Neuronal stem cell (in vitro differentiated cells): ENCODE measurements around the gene FTSJ1.
A peak's percentile ranks its signal among the peaks of the same experiment; 100 is the strongest.

Experiments used
- DNase-seq: peaks from one replicate; pipeline ENCODE4 v3.0.0-alpha.2; 2013; ENCODE audit warnings: low spot score
- H2AFZ ChIP-seq: one replicate; pipeline ENCODE4 v1.6.1; 2013; ENCODE audit warnings: mild to moderate bottlenecking, low read length, inconsistent platforms
- H2AK5ac ChIP-seq: 2 replicates; pipeline ENCODE4 v1.6.1; 2013; ENCODE audit warnings: low read depth, mild to moderate bottlenecking, inconsistent platforms, low read length, moderate library complexity, mixed read lengths
- H2BK120ac ChIP-seq: 2 replicates; pipeline ENCODE4 v1.6.1; 2013; ENCODE audit warnings: low read depth, mild to moderate bottlenecking, inconsistent platforms, low read length, moderate library complexity, mixed read lengths
- H2BK12ac ChIP-seq: one replicate; pipeline ENCODE4 v1.6.1; 2013; ENCODE audit warnings: low read length, inconsistent platforms
- H2BK15ac ChIP-seq: 2 replicates; pipeline ENCODE4 v1.6.1; 2013; ENCODE audit warnings: mild to moderate bottlenecking, low read length, inconsistent platforms, mixed read lengths
- H2BK5ac ChIP-seq: one replicate; pipeline ENCODE4 v1.6.1; 2013; ENCODE audit warnings: inconsistent platforms, mild to moderate bottlenecking, low read length, moderate library complexity
- H3K14ac ChIP-seq: one replicate; pipeline ENCODE4 v1.6.1; 2013; ENCODE audit warnings: low read length, inconsistent platforms
- H3K18ac ChIP-seq: 2 replicates; pipeline ENCODE4 v1.6.1; 2013; ENCODE audit warnings: low read length, inconsistent platforms
- H3K23ac ChIP-seq: 2 replicates; pipeline ENCODE4 v1.6.1; 2013; ENCODE audit warnings: low read depth, mild to moderate bottlenecking, mixed read lengths, low read length, inconsistent platforms; ENCODE audit not compliant: poor library complexity
- H3K27ac ChIP-seq: replicated peaks from 3 replicates; pipeline ENCODE4 v1.5.1; 2013; ENCODE audit warnings: low read length, inconsistent platforms
- H3K27me3 ChIP-seq, 3 experiments: 2 replicates each; pipeline ENCODE4 v1.6.1; 2013; ENCODE audit warnings: low read length in 3 of 3, mild to moderate bottlenecking in 2 of 3, inconsistent platforms in 1 of 3, low read depth in 1 of 3, mixed read lengths in 1 of 3, moderate library complexity in 1 of 3; ENCODE audit not compliant: control insufficient read depth in 3 of 3, insufficient read depth in 3 of 3
- H3K36me3 ChIP-seq, 2 donors: replicated peaks in 1 of 2; 2 replicates each; pipeline ENCODE4 v1.6.1; 2013; ENCODE audit warnings: low read length in 2 of 2; ENCODE audit not compliant: control insufficient read depth in 2 of 2, insufficient read depth in 2 of 2
- H3K4ac ChIP-seq: 2 replicates; pipeline ENCODE4 v1.6.1; 2013; ENCODE audit warnings: inconsistent platforms, mild to moderate bottlenecking, low read length, moderate library complexity
- H3K4me1 ChIP-seq, 2 donors: 1 replicate in 1 of 2; 2 replicates in 1 of 2; pipeline ENCODE4 v1.6.1; 2013; ENCODE audit warnings: low read length in 2 of 2, low read depth in 1 of 2; ENCODE audit not compliant: control insufficient read depth in 2 of 2, insufficient read depth in 1 of 2
- H3K4me2 ChIP-seq: one replicate; pipeline ENCODE4 v1.6.1; 2013; ENCODE audit warnings: mild to moderate bottlenecking, low read length, inconsistent platforms; ENCODE audit not compliant: insufficient read depth, poor library complexity, severe bottlenecking
- H3K4me3 ChIP-seq, 2 donors: 2 replicates each; pipeline ENCODE4 v1.5.1; 2013; ENCODE audit warnings: low read length in 2 of 2, mild to moderate bottlenecking in 2 of 2, inconsistent platforms in 1 of 2, moderate library complexity in 1 of 2
- H3K79me1 ChIP-seq: one replicate; pipeline ENCODE4 v1.6.1; 2013; ENCODE audit warnings: low read depth, mild to moderate bottlenecking, inconsistent platforms, low read length, moderate library complexity
- H3K9ac ChIP-seq: one replicate; pipeline ENCODE4 v1.6.1; 2013; ENCODE audit warnings: mild to moderate bottlenecking, low read depth, low read length, inconsistent platforms; ENCODE audit not compliant: poor library complexity
- H3K9me3 ChIP-seq, 2 donors: replicated peaks in 1 of 2; 2 replicates each; pipeline versions ENCODE3 to v1.6.1; 2013; ENCODE audit warnings: low read length in 2 of 2, mild to moderate bottlenecking in 2 of 2, inconsistent platforms in 1 of 2, low read depth in 1 of 2, mixed read lengths in 1 of 2, moderate library complexity in 1 of 2; ENCODE audit not compliant: control insufficient read depth in 2 of 2, insufficient read depth in 1 of 2
- H4K8ac ChIP-seq: one replicate; pipeline ENCODE4 v1.6.1; 2013; ENCODE audit warnings: low read depth, mild to moderate bottlenecking, inconsistent platforms, low read length, moderate library complexity
- H4K91ac ChIP-seq: one replicate; pipeline ENCODE4 v1.6.1; 2013; ENCODE audit warnings: low read length, low read depth, mild to moderate bottlenecking, inconsistent platforms; ENCODE audit not compliant: poor library complexity
- WGBS, 2 donors: extraction: QIAGEN DNeasy Blood & Tissue Kit; methylation state at CpG; one replicate each; pipeline ENCODE4 v1.1.7; 2013; ENCODE audit warnings: missing lambda C conversion rate in 2 of 2, mixed read lengths in 1 of 2; ENCODE audit not compliant: insufficient read length in 2 of 2, insufficient replicate concordance in 1 of 2; ENCODE audit errors: extremely low coverage in 2 of 2; 5-methylcytosine and 5-hydroxymethylcytosine counted together

The FTSJ1 gene

GRCh38 chrX:48473704-48473990, 2.4 kb upstream of the FTSJ1 start:
- no peaks in the 10 kb centered on the region for H3K79me1 ChIP-seq
- no peak overlapping the region for H3K23ac ChIP-seq
- H3K36me3 ChIP-seq: no peaks in the 10 kb centered on the region
- DNase-seq: no peak
- H3K4me2 ChIP-seq: no peak overlapping the region
- no CpG with 5 or more reads among the region's 9 CpGs for WGBS, 2 donors
- H3K4ac ChIP-seq: no peak overlapping the region
- H2BK12ac ChIP-seq: no peak overlapping the region
- H2BK15ac ChIP-seq: no peak overlapping the region
- no peak overlapping the region for H2BK120ac ChIP-seq
- H3K9me3 ChIP-seq: no peaks in the 10 kb centered on the region
- H4K8ac ChIP-seq: no peak overlapping the region
- H2AK5ac ChIP-seq: no peak overlapping the region
- H3K18ac ChIP-seq: no peak overlapping the region
- H3K4me1 ChIP-seq: peaks cover 9 to 10% of the 10 kb centered on the region in 2 donors
- no peak overlapping the region for H3K4me3 ChIP-seq
- no peaks in the 10 kb centered on the region for H3K27me3 ChIP-seq
- H3K27ac ChIP-seq: peak overlapping the region; percentile 74
- peak overlapping the region; percentile 56 for H2AFZ ChIP-seq
- H2BK5ac ChIP-seq: no peak overlapping the region
- no peak overlapping the region for H4K91ac ChIP-seq
- no peak overlapping the region for H3K9ac ChIP-seq
- H3K14ac ChIP-seq: no peak overlapping the region

DNA sequence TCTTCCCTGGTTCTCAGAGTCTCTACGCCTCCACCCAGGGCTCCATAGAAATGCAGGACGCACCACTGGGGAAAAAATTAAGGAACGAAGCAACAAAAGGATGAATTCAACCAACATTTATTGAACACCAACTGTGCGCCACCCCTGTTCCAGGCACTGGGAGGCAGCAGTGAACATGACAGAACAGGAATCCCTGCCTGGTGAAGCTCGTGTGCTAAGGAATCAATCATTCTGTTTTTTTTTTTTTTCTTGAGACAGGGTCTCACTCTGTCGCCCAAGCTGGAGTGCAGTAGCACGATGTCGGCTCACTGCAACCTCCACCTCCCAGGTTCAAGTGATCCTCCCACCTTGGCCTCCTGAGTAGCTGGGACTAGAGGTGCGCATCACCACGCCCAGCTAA, 1.9 kb upstream of the FTSJ1 start:
- Histone ChIP-seq H3K27me3 (no peaks in the 10 kb centered on the region), H2AK5ac (no peak overlapping the region), H3K4ac (no peak overlapping the region), H2BK120ac (no peak overlapping the region), H3K4me3 (no peak overlapping the region), H3K4me1 (peaks cover 9 to 10% of the 10 kb centered on the region in 2 donors), H3K9ac (no peak overlapping the region), H3K4me2 (no peak overlapping the region), H3K36me3 (peaks cover 0 to under 1% of the 10 kb centered on the region in 2 donors), H3K27ac (no peak overlapping the region), H2AFZ (peak overlapping the region; percentile 56), H3K9me3 (no peaks in the 10 kb centered on the region), H3K14ac (no peak overlapping the region), H3K18ac (no peak overlapping the region), H4K8ac (no peak overlapping the region), H2BK12ac (no peak overlapping the region), H3K79me1 (no peaks in the 10 kb centered on the region), H2BK15ac (no peak overlapping the region), H3K23ac (no peak overlapping the region), H2BK5ac (no peak overlapping the region), H4K91ac (no peak overlapping the region)
- no peak for DNase-seq
- WGBS, 2 donors: no CpG with 5 or more reads among the region's 10 CpGs

GRCh38 chrX:48474581-48474980, 1.4 kb upstream of the FTSJ1 start:
- Histone ChIP-seq H3K4me2 (no peak overlapping the region), H2BK120ac (no peak overlapping the region), H3K36me3 (peaks cover 0 to 3% of the 10 kb centered on the region in 2 donors), H4K8ac (no peak overlapping the region), H3K4ac (no peak overlapping the region), H3K4me3 (peak overlapping the region in 1 of 2 donors; percentile 83), H2BK12ac (no peak overlapping the region), H3K79me1 (no peaks in the 10 kb centered on the region), H3K9ac (no peak overlapping the region), H4K91ac (no peak overlapping the region), H2BK5ac (no peak overlapping the region), H3K27me3 (no peaks in the 10 kb centered on the region), H3K23ac (no peak overlapping the region), H3K14ac (no peak overlapping the region), H3K4me1 (peaks cover 9 to 10% of the 10 kb centered on the region in 2 donors), H2BK15ac (no peak overlapping the region), H3K27ac (no peak overlapping the region), H3K18ac (no peak overlapping the region), H2AFZ (no peak overlapping the region), H3K9me3 (no peaks in the 10 kb centered on the region), H2AK5ac (no peak overlapping the region)
- no CpG with 5 or more reads among the region's 6 CpGs for WGBS, 2 donors
- no peak for DNase-seq

GRCh38 chrX:48475296-48475695, 703 bp upstream of the FTSJ1 start:
- no peak overlapping the region for H4K91ac ChIP-seq
- no peak overlapping the region for H3K27ac ChIP-seq
- H3K23ac ChIP-seq: no peak overlapping the region
- WGBS, 2 donors: no CpG with 5 or more reads among the region's 5 CpGs
- H3K27me3 ChIP-seq: no peaks in the 10 kb centered on the region
- no peak overlapping the region for H2BK120ac ChIP-seq
- no peak overlapping the region for H2BK15ac ChIP-seq
- H3K4me3 ChIP-seq: peak overlapping the region; percentile 83 to 96
- no peak overlapping the region for H4K8ac ChIP-seq
- no peak overlapping the region for H3K9ac ChIP-seq
- peaks cover 0 to 4% of the 10 kb centered on the region in 2 donors for H3K36me3 ChIP-seq
- peak overlapping the region; percentile 85 for H2AFZ ChIP-seq
- no peak overlapping the region for H2BK12ac ChIP-seq
- no peak overlapping the region for H3K14ac ChIP-seq
- no peak for DNase-seq
- no peaks in the 10 kb centered on the region for H3K9me3 ChIP-seq
- no peak overlapping the region for H2AK5ac ChIP-seq
- H3K4me2 ChIP-seq: peak overlapping the region; percentile 45
- H3K4ac ChIP-seq: no peak overlapping the region
- no peak overlapping the region for H3K18ac ChIP-seq
- H3K4me1 ChIP-seq: peaks cover 9 to 10% of the 10 kb centered on the region in 2 donors
- H2BK5ac ChIP-seq: no peak overlapping the region
- no peaks in the 10 kb centered on the region for H3K79me1 ChIP-seq
